ENCODE data around the gene DPF3. TPM values are rescaled to one million over a fixed set of nuclear protein-coding genes. Genes with fewer than 3 reads are reported as not detected.

Gene DPF3
- total RNA-seq, 1 donor from 2014 or later = 0.66 TPM

GRCh38 chr14:72864712-72865365 is 29.1 kb downstream of the DPF3 start:
- intact Hi-C loops (cut with micrococcal nuclease) = no loop called here
- no peak for DNase-seq (ENCODE audit: low spot score)
- Mint-ChIP-seq H3K27me3 (ENCODE audit: low read depth) (peaks cover 18% of the 10 kb centered on the region), H3K36me3 (ENCODE audit: low read depth) (no peaks in the 10 kb centered on the region), H3K9me3 (no peaks in the 10 kb centered on the region), H3K27ac (no peak overlapping the region), H3K4me1 (ENCODE audit: low read depth) (peaks cover 1% of the 10 kb centered on the region), H3K4me3 (ENCODE audit: low read depth) (no peak overlapping the region)

GRCh38 chr14:72863216-72864006 is 30.5 kb downstream of the DPF3 start:
- Mint-ChIP-seq H3K4me1 (ENCODE audit: low read depth) (peaks cover 1% of the 10 kb centered on the region), H3K27me3 (ENCODE audit: low read depth) (peaks cover 18% of the 10 kb centered on the region), H3K4me3 (ENCODE audit: low read depth) (no peak overlapping the region), H3K27ac (no peak overlapping the region), H3K36me3 (ENCODE audit: low read depth) (no peaks in the 10 kb centered on the region), H3K9me3 (no peaks in the 10 kb centered on the region)
- intact Hi-C loops (cut with micrococcal nuclease) = no loop called here
- DNase-seq (ENCODE audit: low spot score) = no peak

GRCh38 chr14:72856530-72857266 is 37.2 kb downstream of the DPF3 start:
- Mint-ChIP-seq H3K9me3 (no peaks in the 10 kb centered on the region), H3K36me3 (ENCODE audit: low read depth) (no peaks in the 10 kb centered on the region), H3K27me3 (ENCODE audit: low read depth) (peaks cover 11% of the 10 kb centered on the region), H3K4me3 (ENCODE audit: low read depth) (no peak overlapping the region), H3K4me1 (ENCODE audit: low read depth) (peaks cover 1% of the 10 kb centered on the region), H3K27ac (no peak overlapping the region)
- no peak for DNase-seq (ENCODE audit: low spot score)
- intact Hi-C loops (cut with micrococcal nuclease) = no loop called here

GRCh38 chr14:72855913-72856312 is 38.0 kb downstream of the DPF3 start:
- no peak overlapping the region for H3K27ac Mint-ChIP-seq
- DNase-seq (ENCODE audit: low spot score) = no peak
- intact Hi-C loops (cut with micrococcal nuclease) = no loop called here
- peaks cover 9% of the 10 kb centered on the region for H3K27me3 Mint-ChIP-seq (ENCODE audit: low read depth)
- H3K4me1 Mint-ChIP-seq (ENCODE audit: low read depth) = peaks cover under 1% of the 10 kb centered on the region
- no peaks in the 10 kb centered on the region for H3K36me3 Mint-ChIP-seq (ENCODE audit: low read depth)
- no peak overlapping the region for H3K4me3 Mint-ChIP-seq (ENCODE audit: low read depth)
- H3K9me3 Mint-ChIP-seq = no peaks in the 10 kb centered on the region

GRCh38 chr14:72852194-72852593 is 41.7 kb downstream of the DPF3 start:
- intact Hi-C loops (cut with micrococcal nuclease) = no loop called here
- no peaks in the 10 kb centered on the region for H3K36me3 Mint-ChIP-seq (ENCODE audit: low read depth)
- H3K4me3 Mint-ChIP-seq (ENCODE audit: low read depth) = no peak overlapping the region
- peaks cover 7% of the 10 kb centered on the region for H3K27me3 Mint-ChIP-seq (ENCODE audit: low read depth)
- no peaks in the 10 kb centered on the region for H3K4me1 Mint-ChIP-seq (ENCODE audit: low read depth)
- no peaks in the 10 kb centered on the region for H3K9me3 Mint-ChIP-seq
- DNase-seq (ENCODE audit: low spot score) = no peak
- H3K27ac Mint-ChIP-seq = no peak overlapping the region

GRCh38 chr14:72851635-72852034 is 42.3 kb downstream of the DPF3 start:
- Mint-ChIP-seq H3K36me3 (ENCODE audit: low read depth) (no peaks in the 10 kb centered on the region), H3K27ac (no peak overlapping the region), H3K4me1 (ENCODE audit: low read depth) (no peaks in the 10 kb centered on the region), H3K9me3 (no peaks in the 10 kb centered on the region), H3K4me3 (ENCODE audit: low read depth) (no peak overlapping the region), H3K27me3 (ENCODE audit: low read depth) (peaks cover 7% of the 10 kb centered on the region)
- no peak for DNase-seq (ENCODE audit: low spot score)
- intact Hi-C loops (cut with micrococcal nuclease) = no loop called here

GRCh38 chr14:72850360-72850759 is 43.5 kb downstream of the DPF3 start:
- Mint-ChIP-seq H3K4me3 (ENCODE audit: low read depth) (no peak overlapping the region), H3K27ac (no peak overlapping the region), H3K27me3 (ENCODE audit: low read depth) (peaks cover 7% of the 10 kb centered on the region), H3K36me3 (ENCODE audit: low read depth) (no peaks in the 10 kb centered on the region), H3K9me3 (no peaks in the 10 kb centered on the region), H3K4me1 (ENCODE audit: low read depth) (no peaks in the 10 kb centered on the region)
- DNase-seq (ENCODE audit: low spot score) = no peak
- intact Hi-C loops (cut with micrococcal nuclease) = no loop called here

GRCh38 chr14:72849222-72849621 is 44.7 kb downstream of the DPF3 start:
- Mint-ChIP-seq H3K4me3 (ENCODE audit: low read depth) (no peak overlapping the region), H3K4me1 (ENCODE audit: low read depth) (no peaks in the 10 kb centered on the region), H3K27ac (no peak overlapping the region), H3K36me3 (ENCODE audit: low read depth) (no peaks in the 10 kb centered on the region), H3K27me3 (ENCODE audit: low read depth) (peaks cover 7% of the 10 kb centered on the region), H3K9me3 (no peaks in the 10 kb centered on the region)
- intact Hi-C loops (cut with micrococcal nuclease) = no loop called here
- no peak for DNase-seq (ENCODE audit: low spot score)

GRCh38 chr14:72847721-72848120 is 46.2 kb downstream of the DPF3 start:
- Mint-ChIP-seq H3K27ac (no peak overlapping the region), H3K27me3 (ENCODE audit: low read depth) (peaks cover 7% of the 10 kb centered on the region), H3K36me3 (ENCODE audit: low read depth) (no peaks in the 10 kb centered on the region), H3K4me1 (ENCODE audit: low read depth) (no peaks in the 10 kb centered on the region), H3K4me3 (ENCODE audit: low read depth) (no peak overlapping the region), H3K9me3 (no peaks in the 10 kb centered on the region)
- DNase-seq (ENCODE audit: low spot score) = no peak
- intact Hi-C loops (cut with micrococcal nuclease) = no loop called here

GRCh38 chr14:72845683-72846082 is 48.2 kb downstream of the DPF3 start:
- DNase-seq (ENCODE audit: low spot score) = no peak
- Mint-ChIP-seq H3K9me3 (no peaks in the 10 kb centered on the region), H3K27me3 (ENCODE audit: low read depth) (peaks cover 12% of the 10 kb centered on the region), H3K4me1 (ENCODE audit: low read depth) (no peaks in the 10 kb centered on the region), H3K27ac (no peak overlapping the region), H3K4me3 (ENCODE audit: low read depth) (no peak overlapping the region), H3K36me3 (ENCODE audit: low read depth) (no peaks in the 10 kb centered on the region)
- intact Hi-C loops (cut with micrococcal nuclease) = no loop called here

GRCh38 chr14:72845196-72845595 is 48.7 kb downstream of the DPF3 start:
- Mint-ChIP-seq H3K27me3 (ENCODE audit: low read depth) (peaks cover 17% of the 10 kb centered on the region), H3K27ac (no peak overlapping the region), H3K4me3 (ENCODE audit: low read depth) (no peak overlapping the region), H3K36me3 (ENCODE audit: low read depth) (no peaks in the 10 kb centered on the region), H3K9me3 (no peaks in the 10 kb centered on the region), H3K4me1 (ENCODE audit: low read depth) (no peaks in the 10 kb centered on the region)
- no peak for DNase-seq (ENCODE audit: low spot score)
- intact Hi-C loops (cut with micrococcal nuclease) = no loop called here

- Mint-ChIP-seq H3K27me3 (ENCODE audit: low read depth) (peaks cover 19% of the 10 kb centered on the region), H3K4me3 (ENCODE audit: low read depth) (no peak overlapping the region), H3K4me1 (ENCODE audit: low read depth) (no peaks in the 10 kb centered on the region), H3K27ac (no peak overlapping the region), H3K36me3 (ENCODE audit: low read depth) (no peaks in the 10 kb centered on the region), H3K9me3 (no peaks in the 10 kb centered on the region)
- intact Hi-C loops (cut with micrococcal nuclease) = no loop called here
- no peak for DNase-seq (ENCODE audit: low spot score)
These were observed 49.4 kb downstream of the DPF3 start for GRCh38 chr14:72844524-72844923.

Data from activated T-helper 2 cell treated with anti-CD3 and anti-CD28 coated beads, Interferon-gamma antibody, Interleukin-2, Interleukin-4, amounts not matched to agents 10 μg/mL and 5 μg/mL and 100 μg/mL, durations not matched to agents 14 hours and 24 hours and 36 hours (primary cell).